HG02870 (cell line): ENCODE results near the gene PSIP1.
"Not testable (repeated sequence)": the region's sequence is repeated elsewhere in the genome, so short reads cannot be mapped to it uniquely, and the experiment has no call there.

ENCODE experiments used
- ATAC-seq: cut with Tn5 transposase; IDR thresholded peaks from one replicate; pipeline ENCODE4 v1.9.1; 2021; ENCODE audit warnings: mild to moderate bottlenecking, moderate library complexity; ENCODE audit not compliant: unreplicated experiment

Gene PSIP1

DNA sequence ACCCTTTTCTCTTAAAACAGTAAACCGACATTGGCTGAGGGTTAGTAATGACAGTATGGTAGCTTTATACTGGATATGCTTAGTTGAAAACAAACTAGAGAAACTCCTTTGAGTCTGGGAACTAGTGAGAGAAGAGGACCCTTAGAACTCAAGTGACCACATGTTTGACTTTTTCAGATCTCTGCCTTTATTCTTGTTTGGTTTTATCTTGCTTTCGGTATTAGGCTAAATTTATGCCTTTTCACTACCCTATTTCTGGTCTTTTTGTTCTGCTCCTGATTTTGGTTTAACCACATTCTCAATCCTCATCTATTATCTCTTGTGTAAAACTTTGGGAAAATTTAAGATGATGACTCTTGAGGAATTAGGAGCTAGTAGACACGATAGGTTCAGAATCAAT, 77.1 kb downstream of the PSIP1 start:
- peak; percentile 79 for ATAC-seq

GRCh38 chr9:15433191-15433590, 77.6 kb downstream of the PSIP1 start:
- ATAC-seq = no peak

DNA sequence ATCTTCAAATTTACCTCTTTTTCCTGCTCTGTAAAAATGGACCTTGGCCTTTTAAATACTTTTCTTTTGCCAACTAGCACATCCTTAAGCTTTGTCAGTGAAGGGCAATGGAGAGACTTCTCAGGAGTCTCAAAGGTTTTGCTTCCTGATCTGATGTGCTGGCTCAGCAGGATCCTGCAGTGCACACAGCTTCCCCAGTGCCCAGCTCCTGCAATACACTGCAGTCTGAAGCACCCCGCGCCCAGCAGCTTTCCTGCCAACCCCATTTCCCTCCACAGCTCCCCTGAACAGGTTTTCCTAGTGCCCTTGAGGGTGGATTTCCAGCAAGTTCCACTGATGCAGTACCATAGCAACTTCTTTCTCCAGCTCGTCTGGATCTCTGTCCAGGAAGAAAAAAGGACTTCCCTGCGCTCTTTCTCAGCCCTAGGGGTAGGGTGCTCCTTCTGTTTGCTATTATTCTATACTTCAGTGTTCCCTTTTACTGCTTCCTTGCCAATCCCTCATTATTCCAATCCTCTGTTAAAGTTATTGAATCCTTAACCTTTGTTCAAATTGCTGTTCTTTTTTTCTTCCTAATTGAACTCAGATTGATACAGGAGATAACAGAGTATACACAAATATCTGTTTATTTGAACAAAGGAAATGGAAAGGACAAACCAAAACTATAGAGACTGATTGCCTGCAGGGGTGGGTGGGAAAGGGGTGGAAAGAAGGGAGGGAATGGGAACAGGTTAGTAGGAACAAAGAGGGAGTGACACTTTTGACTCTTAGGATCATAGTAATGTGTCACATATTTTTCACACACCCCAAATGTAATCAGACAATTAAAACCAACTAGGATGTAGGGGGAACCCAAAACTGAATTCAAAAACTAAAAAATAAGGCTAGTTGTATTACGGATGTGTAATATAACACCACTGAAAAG, 79.6 kb downstream of the PSIP1 start:
- ATAC-seq = no peak

- ATAC-seq = not testable (repeated sequence)
These were observed 83.1 kb downstream of the PSIP1 start for GRCh38 chr9:15427702-15428101.

DNA sequence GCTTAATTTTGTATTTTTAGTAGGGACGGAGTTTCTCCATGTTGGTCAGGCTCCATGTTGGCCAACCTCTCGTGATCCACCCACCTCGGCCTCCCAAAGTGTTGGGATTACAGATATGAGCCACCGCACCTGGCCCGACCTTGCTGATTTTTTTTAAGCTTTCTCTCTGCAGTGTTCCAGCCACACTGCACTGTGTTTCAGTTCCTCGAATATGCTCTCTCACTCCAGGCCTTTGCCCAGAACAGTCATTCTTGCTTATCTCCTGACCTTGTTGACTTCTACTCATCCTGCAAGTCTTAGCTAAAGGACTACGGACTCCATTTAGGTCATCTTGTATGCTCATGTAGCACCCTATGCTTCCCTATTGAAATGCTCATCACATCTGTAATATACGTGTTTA, 84.8 kb downstream of the PSIP1 start:
- peak; percentile 58 for ATAC-seq

DNA sequence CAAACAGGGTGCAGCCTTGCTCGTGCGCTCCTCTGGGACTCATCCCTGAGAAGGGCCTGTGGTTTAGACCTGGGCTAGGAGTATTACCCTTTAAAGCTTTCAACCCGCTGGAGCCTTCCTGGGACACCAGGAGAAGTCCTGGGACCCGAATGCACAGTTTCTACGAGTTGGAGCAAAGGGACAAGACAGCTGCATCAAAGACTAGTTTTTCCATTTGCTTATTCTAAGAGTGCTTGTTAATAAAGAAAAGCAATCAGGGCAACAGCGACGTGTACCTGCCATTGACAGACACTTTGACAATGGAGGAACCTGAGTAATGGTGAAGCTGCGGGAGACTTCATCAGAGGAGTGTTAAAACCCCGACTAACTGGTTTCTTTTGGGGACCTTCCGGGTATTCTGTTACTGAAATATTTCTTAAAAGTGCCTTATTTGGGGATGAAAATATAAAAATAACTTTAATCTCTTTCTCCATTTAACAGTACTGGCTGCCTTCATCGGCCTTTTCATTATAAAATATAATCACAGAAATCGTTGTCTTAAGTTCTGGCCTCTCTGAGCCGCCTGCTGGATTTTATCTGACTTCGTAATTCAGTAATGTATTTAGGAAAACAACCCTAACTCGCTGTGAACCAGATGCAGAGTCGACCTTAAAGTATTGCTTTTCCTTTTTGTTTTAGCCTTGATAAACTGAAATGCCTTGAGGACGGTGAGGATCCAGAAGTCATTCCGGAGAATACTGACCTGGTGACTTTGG, 87.4 kb downstream of the PSIP1 start:
- peak; percentile 7 for ATAC-seq

- ATAC-seq = peak; percentile 90
These were observed 88.2 kb downstream of the PSIP1 start, which contains the start of gene SNAPC3 for GRCh38 chr9:15422372-15423230. Gene SNAPC3, plus strand, starts transcription at chr9:15422876. Its CDS starts 4 bp downstream, at chr9:15422880.

DNA sequence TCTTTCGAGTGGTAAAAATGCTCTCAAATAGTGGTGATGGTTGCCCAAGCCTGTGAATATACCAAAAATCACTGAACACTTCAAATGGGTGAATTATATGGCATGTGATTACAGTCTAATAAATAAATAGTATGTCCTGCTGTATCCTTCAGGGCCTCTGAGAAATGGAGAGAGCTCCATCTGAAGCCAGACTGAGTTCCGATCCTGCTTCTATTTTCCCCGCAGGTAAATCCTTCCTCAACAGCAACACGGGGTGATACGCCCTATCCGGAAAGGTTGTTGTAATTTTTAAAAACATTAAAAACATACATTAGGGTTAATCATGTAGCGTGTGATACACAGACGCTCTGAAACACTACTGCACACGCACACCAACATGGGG, 88.8 kb downstream of the PSIP1 start:
- ATAC-seq = no peak

- no peak for ATAC-seq
These were observed 89.2 kb downstream of the PSIP1 start for GRCh38 chr9:15421532-15421931.

DNA sequence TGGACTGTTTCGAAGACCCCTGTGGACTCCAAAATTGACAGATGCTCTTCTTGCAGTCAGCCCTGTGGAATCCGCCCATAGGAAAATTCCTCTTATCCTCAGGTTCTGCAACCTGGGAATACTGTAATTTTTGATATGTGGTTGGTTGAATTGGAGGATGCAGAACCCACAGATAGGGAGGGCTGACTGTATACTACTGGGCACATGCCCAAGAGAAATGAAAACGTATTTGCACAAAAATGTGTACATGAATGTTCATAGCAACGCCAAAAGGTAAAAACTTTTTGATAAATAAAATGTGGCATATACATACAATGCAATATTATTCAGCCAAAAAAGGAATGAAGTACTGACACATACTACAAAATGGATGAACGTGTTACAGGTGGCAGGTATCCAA, 90.0 kb downstream of the PSIP1 start:
- ATAC-seq = no peak

DNA sequence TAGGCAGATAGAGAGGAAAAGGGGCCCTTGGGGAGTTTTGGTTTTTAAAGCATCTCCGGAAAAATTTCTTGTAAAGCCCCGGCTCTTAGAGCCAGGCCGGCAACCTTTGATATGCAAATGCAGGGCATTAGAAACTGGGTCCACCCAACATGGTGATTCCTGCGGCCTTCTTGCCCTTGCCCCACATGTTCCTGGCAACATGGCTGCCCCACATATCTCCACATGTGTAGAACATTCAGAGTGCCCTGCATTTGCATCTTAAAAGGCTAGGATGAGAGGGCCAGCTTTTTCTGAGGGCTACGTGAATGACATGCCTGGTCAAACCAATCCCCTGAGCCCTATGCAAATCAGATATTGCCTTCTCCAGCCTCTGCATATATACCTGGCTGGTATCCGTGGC, 93.1 kb downstream of the PSIP1 start:
- no peak for ATAC-seq

DNA sequence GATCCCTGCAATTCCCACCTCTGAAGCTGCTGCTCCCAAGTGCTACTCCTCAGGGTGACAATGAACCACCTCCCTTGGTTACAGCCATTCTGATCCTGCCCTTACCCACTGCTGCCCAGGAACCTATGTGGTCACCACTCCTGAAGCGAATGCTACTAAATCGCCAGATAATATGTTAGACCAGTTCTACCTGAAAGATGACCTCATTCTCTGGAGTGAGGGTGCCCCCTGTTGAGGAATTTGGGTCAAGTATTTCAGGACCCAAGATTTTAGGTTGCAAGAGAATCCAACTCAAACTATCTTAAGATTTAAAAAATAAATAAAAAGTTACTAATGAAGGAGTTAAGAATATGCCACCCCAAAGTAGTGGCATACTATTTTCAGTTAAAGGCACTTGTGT, 93.9 kb downstream of the PSIP1 start:
- ATAC-seq = no peak
